GM12878 (cell line): Measurements from ENCODE around the gene RASSF4. TPM values are rescaled to one million over a fixed set of nuclear protein-coding genes. Genes with fewer than 3 reads are reported as not detected.

ENCODE experiments used
- ATAC-seq: fragments of 200-7000 bp; cut with Tn5 transposase; 3 replicates; pipeline ENCODE4 v1.9.1; 2020; ENCODE audit warnings: mild to moderate bottlenecking, moderate library complexity
- BruUV-seq: library from RNA; stranded (reverse); fragments of 400-500 nt; replicated peaks from 2 replicates; lab custom pipeline; 2021; lab: Mats Ljungman, UMichigan
- CTCF ChIA-PET: fragments of 300-600 bp; sonication (Branson Sonifier 250); formaldehyde crosslinking; extraction: SDS; loops from one replicate; lab custom pipeline; 2021; ENCODE audit warnings: inconsistent platforms; lab: Yijun Ruan, JAX
- POLR2A ChIA-PET: fragments of 350-600 bp; formaldehyde crosslinking; extraction: SDS; loops from one replicate; lab custom pipeline; 2021; ENCODE audit warnings: inconsistent platforms; lab: Charles Lee
- RAD21 ChIA-PET: fragments of 300-600 bp; sonication (Branson Sonifier 250); formaldehyde crosslinking; loops from one replicate; lab custom pipeline; 2023; ENCODE audit warnings: antibody characterized with exemption; ENCODE audit not compliant: unreplicated experiment; lab: Charles Lee
- SMC1A ChIA-PET: fragments of 300-600 bp; sonication (Branson Sonifier 250); formaldehyde crosslinking; loops from one replicate; lab custom pipeline; 2023; ENCODE audit not compliant: unreplicated experiment, uncharacterized antibody; lab: Charles Lee
- DNase-seq: peaks from one replicate; pipeline ENCODE4 v3.0.0-alpha.2; 2011; ENCODE audit warnings: low read depth, low spot score
- FAIRE-seq: peaks from 3 replicates; lab custom pipeline; 2011; peaks lifted over from hg19 to GRCh38; lab: Jason Lieb, UNC
- H2AFZ ChIP-seq: 2 replicates; pipeline ENCODE4 v1.6.0; 2011; ENCODE audit warnings: low read depth, low read length, control low read depth; ENCODE audit not compliant: control insufficient read depth
- H3K27ac ChIP-seq: 2 replicates; pipeline ENCODE4 v1.5.1; 2011; ENCODE audit warnings: control low read depth; ENCODE audit not compliant: control insufficient read depth, insufficient read depth
- H3K27me3 ChIP-seq, 2 experiments: replicated peaks in 1 of 2; 2 replicates each; pipeline versions ENCODE4 v1.6.0 to v1.6.1; 2011; ENCODE audit warnings: low read length in 1 of 2; ENCODE audit not compliant: control insufficient read depth in 2 of 2, insufficient read depth in 2 of 2
- H3K36me3 ChIP-seq, 2 experiments: 2 replicates each; pipeline ENCODE4 v1.5.1; 2011; ENCODE audit warnings: low read length in 1 of 2; ENCODE audit not compliant: control insufficient read depth in 2 of 2, insufficient read depth in 2 of 2
- H3K4me1 ChIP-seq: 2 replicates; pipeline ENCODE4 v1.6.1; 2011; ENCODE audit warnings: mild to moderate bottlenecking, low read length, moderate library complexity, mixed read lengths; ENCODE audit not compliant: control insufficient read depth, insufficient read depth
- H3K4me2 ChIP-seq: 2 replicates; pipeline ENCODE4 v1.6.0; 2011; ENCODE audit warnings: control low read depth; ENCODE audit not compliant: control insufficient read depth, insufficient read depth
- H3K4me3 ChIP-seq: fragments of 200-600 bp; sonication (generic); 2 replicates; pipeline ENCODE4 v1.5.1; 2016
- H3K79me2 ChIP-seq: 2 replicates; pipeline ENCODE4 v1.6.0; 2011; ENCODE audit warnings: low read length; ENCODE audit not compliant: control insufficient read depth, insufficient read depth
- H3K9ac ChIP-seq: 2 replicates; pipeline ENCODE4 v1.8.0; 2011; ENCODE audit warnings: low read length, control low read depth, mixed read lengths; ENCODE audit not compliant: control insufficient read depth, insufficient read depth
- H3K9me3 ChIP-seq: replicated peaks from 3 replicates; pipeline ENCODE4 v1.5.1; 2011; ENCODE audit warnings: mild to moderate bottlenecking, low read length; ENCODE audit not compliant: control insufficient read depth, insufficient read depth
- H4K20me1 ChIP-seq: 2 replicates; pipeline ENCODE4 v1.6.0; 2011; ENCODE audit not compliant: control insufficient read depth, insufficient read depth
- ATF2 ChIP-seq: IDR thresholded peaks from 2 replicates; pipeline ENCODE4 v1.6.1; 2012; ENCODE audit warnings: low read length, inconsistent platforms
- PRDM15 ChIP-seq: fragments of 450-650 bp; formaldehyde crosslinking; IDR thresholded peaks from 2 replicates; pipeline ENCODE4 v1.4.0; 2020; ENCODE audit warnings: mild to moderate bottlenecking, moderate library complexity
- ZBED1 ChIP-seq: IDR thresholded peaks from 2 replicates; pipeline ENCODE4 v1.6.1; 2016; ENCODE audit warnings: borderline replicate concordance
- ZBTB11 ChIP-seq: fragments of 450-650 bp; formaldehyde crosslinking; IDR thresholded peaks from 2 replicates; pipeline ENCODE4 v1.5.0; 2022; ENCODE audit warnings: mild to moderate bottlenecking, missing genetic modification characterization
- ZNF217 ChIP-seq: fragments of 450-650 bp; IDR thresholded peaks from 2 replicates; pipeline ENCODE4 v1.6.1; 2017; ENCODE audit warnings: antibody characterized with exemption, mild to moderate bottlenecking
- WGBS: methylation state at CpG from one replicate; pipeline ENCODE4 v1.1.6; 2016; ENCODE audit warnings: low lambda C conversion rate; ENCODE audit not compliant: insufficient replicate concordance, insufficient coverage; ENCODE audit errors: missing lambda C conversion rate; 5-methylcytosine and 5-hydroxymethylcytosine counted together
- in situ Hi-C: fragments of 300-500 bp; cut with MboI; formaldehyde crosslinking; loops from 9 replicates; pipeline ENCODE4 v1.14.3; 2018; ENCODE audit warnings: mixed read lengths
- intact Hi-C: fragments of 100-400 bp; cut with micrococcal nuclease; formaldehyde crosslinking; loops from one replicate; pipeline ENCODE4 v1.14.2; 2022; ENCODE audit not compliant: unreplicated experiment
- polyA plus RNA-seq, 11 experiments: library from polyadenylated mRNA; depleted of rRNA in 4 of 11; unstranded in 6 of 11; stranded (reverse) in 5 of 11; fragments of >200 nt; fragmentation: Nextera tagmentation in 4 of 11; fragmentation: Illumina TruSeq in 1 of 11; extraction: Ambion mirVana in 4 of 11; extraction: Trizol in 1 of 11; gene quantifications; 1 replicate in 1 of 11; 2 replicates in 10 of 11; pipeline versions ENCODE4 v1.2.1 to v1.2.3, GENCODE V29; 2011 to 2016; ENCODE audit warnings: inconsistent platforms in 2 of 11, missing spikeins in 2 of 11, low read depth in 1 of 11
- total RNA-seq, 4 experiments: library from RNA; depleted of rRNA in 3 of 4; stranded (reverse); fragments of >200 nt in 3 of 4; fragmentation: Illumina TruSeq in 1 of 4; extraction: Trizol in 1 of 4; gene quantifications; 2 replicates each; pipeline versions ENCODE4 v1.2.1 to v1.2.3, GENCODE V29; 2013 to 2021

RASSF4 gene
- total and polyA plus RNA-seq, 10 of the 15 experiments (the other 5 are each of a cell fraction or from before 2014, with no cell fraction given) = 3.7 to 71.1 (median 16.8) TPM

- RAD21 ChIA-PET = no interaction called here
- Histone ChIP-seq H3K36me3 (no peaks in the 10 kb centered on the region), H4K20me1 (no peaks in the 10 kb centered on the region), H3K79me2 (no peaks in the 10 kb centered on the region), H3K27me3 (peaks cover 0 to 1% of the 10 kb centered on the region in 2 experiments; a peak in 2 of 4 replicates), H2AFZ (no peak overlapping the region), H3K9ac (no peak overlapping the region)
- no TSS peak for BruUV-seq
- intact Hi-C loops = no loop called here
- POLR2A ChIA-PET = no interaction called here
- in situ Hi-C loops = no loop called here
- no peak for TF ChIP-seq ZBED1
- TF ChIP-seq ATF2 = no peak
- no peak for TF ChIP-seq PRDM15
- TF ChIP-seq ZBTB11 (CRISPR knock-in tag) = no peak
- no peak for TF ChIP-seq ZNF217
- TF ChIP-seq, all 136 proteins: peak for 0
- ChIA-PET SMC1A (interaction anchor here (1.0 kb wide), 1 partner anchor 11 kb away, joined by 3 read pairs; no protein-coding TSS in a partner anchor), CTCF (no interaction called here)
- ATAC-seq (no peak), DNase-seq (no peak), FAIRE-seq (no peak)
- Histone ChIP-seq H3K9me3 (no peaks in the 10 kb centered on the region; the same call in 2 of the 3 replicates), H3K27ac (no peak overlapping the region), H3K4me2 (no peak overlapping the region), H3K4me3 (no peak overlapping the region), H3K4me1 (peaks cover 5% of the 10 kb centered on the region; the same call in 1 of the 2 replicates)
- WGBS = 0% methylated on average over 3 of the region's 3 CpGs
These were observed 41.8 kb upstream of the RASSF4 start for GRCh38 chr10:44917848-44918247.
